GM19397 (cell line): ENCODE results near the gene ALDH1A1.

Experiments used
- ATAC-seq: cut with Tn5 transposase; IDR thresholded peaks from one replicate; pipeline ENCODE4 v1.9.1; 2021; ENCODE audit warnings: mild to moderate bottlenecking, moderate library complexity; ENCODE audit not compliant: unreplicated experiment

Gene ALDH1A1

DNA sequence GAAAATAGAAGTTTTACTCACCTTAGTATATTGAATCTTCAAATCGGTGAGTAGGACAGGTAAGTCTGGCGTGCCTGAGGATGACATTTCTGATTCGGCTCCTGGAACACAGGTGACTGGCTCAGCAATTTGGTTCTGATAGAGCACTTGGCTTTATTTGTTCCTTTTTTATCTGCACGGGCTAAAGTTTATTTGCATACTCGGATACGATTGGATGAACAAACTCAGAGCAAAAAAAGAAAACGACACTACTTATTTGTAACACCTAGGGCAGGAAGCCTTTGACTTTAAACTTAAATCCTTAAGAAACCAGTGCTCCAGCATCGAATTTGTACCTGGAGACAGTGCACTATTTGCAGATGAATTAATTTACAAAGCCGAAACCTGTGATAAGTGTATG, at the start of gene ALDH1A1:
Gene ALDH1A1 (minus strand): TSS at position 140 of the 400 bp plus-strand sequence. CDS start 53 bp downstream, at position 87.
- no peak for ATAC-seq

GRCh38 chr9:73001860-73002259, 49.0 kb upstream of the ALDH1A1 start:
- ATAC-seq, result no peak

DNA sequence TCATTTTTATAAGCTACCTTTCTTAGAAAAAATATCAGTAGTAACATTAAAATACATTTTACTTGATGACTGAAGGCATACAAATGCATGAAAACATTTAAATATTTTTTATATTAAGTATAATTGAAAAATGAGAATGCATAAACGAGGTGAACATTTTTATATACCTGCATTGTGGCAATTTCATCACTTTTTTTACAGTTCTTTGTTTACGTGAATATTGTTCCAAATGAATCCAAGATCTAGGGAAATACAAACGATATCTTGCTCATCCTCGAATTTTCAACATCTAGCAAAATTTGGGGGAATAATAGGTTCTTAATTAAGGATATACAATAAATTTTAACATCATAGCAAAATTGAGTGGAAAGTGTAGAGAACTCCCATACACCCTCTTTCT, 45.5 kb upstream of the ALDH1A1 start:
- ATAC-seq, result no peak

DNA sequence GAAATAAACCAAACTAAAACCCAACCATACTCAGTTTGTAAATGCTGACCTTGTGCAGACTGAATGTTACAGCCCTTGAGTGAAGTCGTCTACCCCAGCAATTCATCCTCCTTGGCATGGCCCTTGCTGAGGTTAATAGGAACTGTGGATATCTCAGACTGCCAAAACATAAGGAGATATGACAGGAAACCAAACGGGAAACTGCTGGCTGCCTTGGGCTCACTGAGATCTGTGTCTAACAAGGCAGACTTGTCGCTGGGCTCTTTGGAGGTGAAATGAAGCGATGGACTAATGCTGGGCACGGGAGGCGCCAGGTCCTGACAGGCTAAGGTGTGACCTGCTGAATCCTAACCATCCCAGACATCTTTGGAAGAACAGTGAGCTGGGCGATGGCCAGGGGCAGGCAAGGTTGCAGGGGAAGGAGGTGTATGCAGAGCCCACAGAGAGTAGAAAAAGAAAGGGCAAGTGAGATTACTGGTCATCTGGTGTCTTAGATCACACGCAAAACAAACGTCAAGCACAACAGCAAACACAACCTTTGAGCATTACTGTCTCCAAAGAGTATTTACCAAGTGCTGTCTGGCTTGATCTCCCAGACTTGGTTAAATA, 44.6 kb upstream of the ALDH1A1 start:
- ATAC-seq, result no peak

DNA sequence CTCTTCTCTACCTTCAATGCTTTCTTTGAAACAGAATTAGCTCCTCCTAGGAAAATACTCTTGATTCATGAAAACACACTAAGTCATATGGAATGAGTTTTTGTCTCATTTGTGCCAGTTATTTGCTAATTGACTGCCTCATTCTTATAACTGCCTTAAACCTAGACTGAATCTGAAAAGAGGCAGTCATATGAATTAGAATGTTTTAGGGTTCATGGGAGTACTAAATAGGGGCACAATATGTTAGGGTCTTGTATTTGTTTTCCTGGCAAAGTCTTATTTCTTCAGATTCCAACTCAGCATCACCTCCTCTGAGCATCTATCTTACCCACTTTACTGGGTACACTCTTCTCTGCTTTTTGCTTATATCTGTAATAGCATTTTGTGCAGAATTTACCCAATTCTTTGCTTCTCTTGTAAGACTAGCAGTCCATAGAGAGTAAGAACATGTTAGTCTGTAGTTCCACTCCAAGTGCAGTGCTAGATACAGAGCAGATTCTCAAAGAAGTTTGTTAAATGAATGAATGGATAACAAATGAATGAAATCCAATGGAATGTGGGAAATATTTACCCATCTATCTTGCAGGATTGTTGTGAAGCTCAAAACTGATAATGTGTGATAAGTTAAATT, 43.9 kb upstream of the ALDH1A1 start:
- ATAC-seq, result no peak

GRCh38 chr9:72996114-72996513, 43.3 kb upstream of the ALDH1A1 start:
- no peak for ATAC-seq

GRCh38 chr9:72995131-72996024, 42.5 kb upstream of the ALDH1A1 start:
- ATAC-seq, result no peak

DNA sequence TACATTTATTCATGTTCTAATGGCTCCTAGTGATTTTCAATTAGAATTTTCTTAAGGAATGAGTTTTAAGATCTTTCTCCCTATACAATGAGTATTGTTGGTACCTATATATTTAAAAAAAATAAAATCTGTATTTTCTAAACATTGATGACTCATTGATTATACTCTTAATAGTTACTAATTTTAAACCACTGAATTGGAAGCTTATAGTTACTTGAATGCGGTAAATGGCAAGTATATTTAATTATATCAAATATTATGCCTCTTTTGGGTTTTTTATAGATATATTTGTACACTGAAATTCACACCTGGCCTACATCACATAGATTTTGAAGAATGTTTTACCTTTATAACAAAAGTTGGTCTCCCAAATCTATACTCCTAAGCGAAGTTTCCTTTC, 38.9 kb upstream of the ALDH1A1 start:
- no peak for ATAC-seq

DNA sequence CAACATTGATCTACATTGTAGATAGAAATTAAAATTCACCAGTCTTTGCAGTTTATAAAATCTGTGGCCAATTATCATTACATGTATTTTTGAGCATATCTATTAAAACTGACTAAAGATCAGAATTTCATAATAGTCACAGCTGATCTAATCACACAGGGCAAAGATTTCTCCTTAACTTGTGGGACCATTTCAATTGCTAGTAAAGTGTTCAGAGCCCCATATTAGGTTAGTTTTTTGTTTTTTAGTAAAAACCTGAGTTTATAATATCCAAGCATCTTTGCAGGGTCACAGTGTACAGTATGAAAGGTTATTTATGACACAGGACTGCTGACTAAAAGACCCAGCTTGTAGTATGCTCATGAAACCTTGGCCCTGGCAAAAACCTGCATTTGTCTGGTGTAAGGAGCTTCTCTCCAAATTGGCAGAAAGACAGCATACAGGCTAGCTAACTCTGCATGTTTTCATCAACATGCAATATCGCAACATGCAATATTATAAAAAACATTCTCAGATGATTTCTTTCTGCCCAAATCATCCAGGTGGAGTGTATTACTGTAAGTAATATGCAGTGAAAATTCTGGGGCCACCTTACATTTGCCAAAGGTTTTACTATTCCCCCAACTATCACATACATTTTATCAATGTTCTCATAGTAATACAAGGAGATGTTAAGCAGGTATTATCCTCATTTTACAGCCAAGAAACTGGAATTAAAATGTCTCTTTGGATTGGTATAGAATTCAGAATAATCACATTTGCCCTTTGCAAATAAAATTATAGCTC, 37.7 kb upstream of the ALDH1A1 start:
- ATAC-seq, result no peak

- ATAC-seq, result no peak
Measured at GRCh38 chr9:72986522-72987116, 33.8 kb upstream of the ALDH1A1 start.

DNA sequence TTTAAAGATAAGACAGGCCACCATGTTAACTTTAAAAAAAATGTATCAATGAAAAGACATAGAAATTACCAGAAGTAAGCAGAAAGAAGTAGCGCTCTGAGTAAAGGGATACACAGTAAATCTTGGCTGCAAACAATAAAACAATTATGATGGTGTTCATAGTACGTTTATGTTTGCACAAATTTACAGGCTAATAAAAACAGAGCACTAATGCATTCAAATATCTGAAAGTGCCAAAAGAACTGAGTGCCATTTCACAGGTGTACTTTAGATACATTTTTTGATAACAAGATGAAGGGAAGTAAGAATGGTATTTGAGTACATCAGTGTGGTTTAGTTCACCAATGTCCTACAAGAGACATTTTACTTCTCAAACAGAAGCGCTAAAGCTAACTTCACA, 32.9 kb upstream of the ALDH1A1 start:
- no peak for ATAC-seq

GRCh38 chr9:72984991-72985390, 32.1 kb upstream of the ALDH1A1 start:
- no peak for ATAC-seq

DNA sequence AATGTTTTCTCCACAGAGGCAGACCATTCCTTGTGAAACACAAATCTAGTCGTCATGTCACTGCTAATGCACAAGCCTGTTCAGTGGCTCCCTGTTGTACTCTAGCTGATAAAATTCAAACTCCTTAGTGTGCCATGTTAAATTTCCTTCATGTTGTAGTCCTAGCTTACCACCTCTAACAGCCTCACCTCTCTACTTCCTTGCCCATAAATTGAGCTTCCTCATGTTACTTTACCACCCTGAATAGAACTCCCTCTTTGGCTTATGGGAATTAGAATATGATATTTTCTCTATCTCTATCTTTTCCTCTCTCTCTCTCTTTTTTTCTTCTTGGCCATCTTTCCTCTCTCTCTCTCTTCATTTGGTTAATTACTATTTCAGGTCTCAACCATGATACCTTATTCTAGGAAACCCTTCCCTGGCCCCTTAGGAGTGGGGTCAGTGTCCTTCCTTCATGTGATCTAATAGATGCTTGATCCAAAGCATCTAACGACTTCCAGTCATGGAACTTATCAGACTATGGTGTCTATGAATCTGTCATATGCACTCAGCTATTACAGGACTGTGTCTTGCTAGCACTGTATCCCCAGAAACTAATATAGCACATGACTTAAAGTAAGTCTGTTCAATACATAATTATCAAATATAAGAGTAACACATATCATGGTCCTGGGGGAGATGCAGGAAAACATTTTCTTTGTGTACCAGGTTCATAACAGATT, 31.5 kb upstream of the ALDH1A1 start:
- ATAC-seq, result no peak

- ATAC-seq, result no peak
Measured at GRCh38 chr9:72983512-72984225, 30.8 kb upstream of the ALDH1A1 start.

- ATAC-seq, result no peak
Measured at GRCh38 chr9:72983056-72983455, 30.2 kb upstream of the ALDH1A1 start.

DNA sequence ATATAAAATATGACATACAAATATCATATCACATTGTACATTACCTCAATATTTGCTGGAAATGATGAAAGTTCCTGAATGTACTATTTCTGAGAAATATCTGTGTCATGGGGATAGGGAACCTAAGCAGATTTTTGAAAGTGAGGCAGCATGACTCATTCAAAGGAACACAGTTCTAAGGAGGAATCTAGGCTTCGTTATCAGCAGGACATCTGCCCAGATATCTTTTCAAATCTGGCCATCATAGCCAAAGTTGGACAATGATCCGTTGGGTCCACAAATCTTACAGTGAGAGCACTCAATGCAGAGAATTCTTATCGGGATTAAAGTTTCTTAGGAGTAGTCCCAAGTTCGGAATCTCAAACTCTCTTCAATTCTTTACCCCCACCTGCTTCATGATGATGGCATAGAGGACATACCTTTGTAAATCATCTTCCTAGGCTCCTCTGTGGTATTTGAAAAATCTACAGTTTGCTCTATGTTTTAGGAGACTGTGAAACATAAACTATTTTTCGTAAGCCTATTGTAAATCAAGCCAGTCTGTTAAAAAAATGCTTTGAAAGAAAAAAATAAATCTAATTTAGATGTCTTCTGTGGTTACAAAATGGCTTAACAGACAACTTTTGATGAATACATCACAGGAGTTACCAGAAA, 29.4 kb upstream of the ALDH1A1 start:
- no peak for ATAC-seq

- no peak for ATAC-seq
Measured at GRCh38 chr9:72981433-72981832, 28.6 kb upstream of the ALDH1A1 start.

DNA sequence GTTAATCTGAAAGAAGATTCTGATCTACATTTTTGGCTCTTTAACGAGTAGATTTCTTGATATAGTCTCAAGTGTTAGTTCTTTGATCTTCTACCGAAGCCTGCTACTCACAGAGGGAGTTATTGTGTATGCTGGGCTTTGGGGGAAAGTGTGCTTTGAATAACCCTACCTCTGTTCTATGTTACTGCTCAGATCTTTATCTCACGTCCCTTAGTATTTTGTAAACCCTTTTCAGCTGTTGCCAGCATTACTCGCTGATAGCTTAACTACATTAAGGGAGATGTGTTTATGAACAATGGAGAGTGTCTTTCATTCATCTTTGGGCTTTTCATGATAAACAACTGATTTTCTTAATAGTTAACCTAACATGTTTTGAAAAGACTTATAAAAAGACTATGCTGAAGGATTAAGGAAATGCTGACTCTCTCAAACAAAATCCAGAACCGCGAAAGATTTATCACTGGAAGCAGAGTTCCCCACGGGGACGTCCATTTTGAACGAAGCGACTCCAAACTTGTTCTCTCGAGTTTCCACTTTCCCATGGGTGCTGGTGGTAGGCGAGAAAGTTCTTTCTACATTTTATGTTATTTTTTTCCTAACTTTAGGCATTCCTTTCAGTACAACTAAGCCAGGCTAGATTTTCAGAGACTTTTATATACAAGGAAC, 27.9 kb upstream of the ALDH1A1 start:
- ATAC-seq, result no peak
